RWPE1 (cell line): ENCODE measurements around the gene ZNF827.

ENCODE experiments used
- CTCF ChIA-PET: fragments of 350-600 bp; sonication (Branson Sonifier 250); formaldehyde crosslinking; extraction: SDS; loops from one replicate; lab custom pipeline; 2021; lab: Yijun Ruan, JAX
- POLR2A ChIA-PET: fragments of 400-600 bp; formaldehyde crosslinking; extraction: SDS; loops from one replicate; lab custom pipeline; 2020; ENCODE audit warnings: antibody characterized with exemption; ENCODE audit not compliant: low non-redundant PET; lab: Yijun Ruan, JAX
- DNase-seq: peaks from one replicate; pipeline ENCODE4 v3.0.0; 2012; ENCODE audit warnings: low spot score
- H3K27ac ChIP-seq: fragments of 450-650 bp; 2 replicates; pipeline ENCODE4 v1.5.1; 2017
- CTCF ChIP-seq: fragments of 450-650 bp; conservative IDR thresholded peaks from 2 replicates; pipeline ENCODE4 v1.5.1; 2017; ENCODE audit warnings: low read depth, mild to moderate bottlenecking

Gene ZNF827

GRCh38 chr4:145804116-145804515 lies 134.5 kb downstream of the ZNF827 start:
- peak; percentile 60 for DNase-seq
- ChIA-PET POLR2A (no interaction called here), CTCF (no interaction called here)
- no peak for TF ChIP-seq CTCF
- H3K27ac ChIP-seq: no peak overlapping the region

GRCh38 chr4:145799223-145799622 lies 139.4 kb downstream of the ZNF827 start:
- ChIA-PET CTCF (no interaction called here), POLR2A (no interaction called here)
- no peak for TF ChIP-seq CTCF
- no peak overlapping the region for H3K27ac ChIP-seq
- no peak for DNase-seq

GRCh38 chr4:145797278-145797677 lies 141.3 kb downstream of the ZNF827 start:
- DNase-seq: no peak
- ChIA-PET POLR2A (no interaction called here), CTCF (interaction anchor here (0.7 kb wide), 1 partner anchor 468 kb away, joined by 3 read pairs; no protein-coding TSS in a partner anchor)

GRCh38 chr4:145796346-145796745 lies 142.3 kb downstream of the ZNF827 start:
- H3K27ac ChIP-seq: no peak overlapping the region
- TF ChIP-seq CTCF: no peak
- DNase-seq: no peak
- ChIA-PET CTCF (interaction anchor here (0.6 kb wide), 1 partner anchor 562 kb away, joined by 3 read pairs; no protein-coding TSS in a partner anchor), POLR2A (no interaction called here)

More at GRCh38 chr4:145797278-145797677, 141.3 kb downstream of the ZNF827 start:
- TF ChIP-seq CTCF: no peak
- no peak overlapping the region for H3K27ac ChIP-seq

GRCh38 chr4:145795521-145795920 lies 143.1 kb downstream of the ZNF827 start:
- ChIA-PET POLR2A (no interaction called here), CTCF (interaction anchor here (0.6 kb wide), 2 partner anchors 69 to 562 kb away, joined by 3 read pairs; no protein-coding TSS in a partner anchor)
- TF ChIP-seq CTCF: no peak
- H3K27ac ChIP-seq: no peak overlapping the region
- DNase-seq: no peak

- CTCF ChIA-PET: no interaction called here
- H3K27ac ChIP-seq: no peak overlapping the region
- POLR2A ChIA-PET: no interaction called here
- no peak for DNase-seq
- no peak for TF ChIP-seq CTCF
Measured at GRCh38 chr4:145792429-145792828, 146.2 kb downstream of the ZNF827 start.

GRCh38 chr4:145791988-145792387 lies 146.6 kb downstream of the ZNF827 start:
- no peak for TF ChIP-seq CTCF
- CTCF ChIA-PET: no interaction called here
- DNase-seq: no peak
- no peak overlapping the region for H3K27ac ChIP-seq
- POLR2A ChIA-PET: no interaction called here
